ENCODE measurements around the gene ME3. TPM values are rescaled to one million over a fixed set of nuclear protein-coding genes. Genes with fewer than 3 reads are reported as not detected.
"Not testable (repeated sequence)": the region's sequence is repeated elsewhere in the genome, so short reads cannot be mapped to it uniquely, and the experiment has no call there.

Gene ME3
- total RNA-seq, 1 donor from 2014 or later = 1.3 TPM

- H3K27ac Mint-ChIP-seq = no peak overlapping the region
Measured at GRCh38 chr11:86438685-86439084, 233.7 kb downstream of the ME3 start.

GRCh38 chr11:86435711-86436110 is 236.7 kb downstream of the ME3 start:
- no peaks in the 10 kb centered on the region for H3K9me3 Mint-ChIP-seq

More at GRCh38 chr11:86438685-86439084, 233.7 kb downstream of the ME3 start:
- H3K4me3 Mint-ChIP-seq = no peak overlapping the region
- ChIA-PET CTCF (interaction anchor here (1.2 kb wide), 1 partner anchor 10 kb away, joined by 3 read pairs; no protein-coding TSS in a partner anchor), POLR2A (no interaction called here)
- intact Hi-C loops (cut with micrococcal nuclease) = no loop called here
- DNase-seq = no peak
- no peaks in the 10 kb centered on the region for H3K4me1 Mint-ChIP-seq
- H3K27me3 Mint-ChIP-seq = no peaks in the 10 kb centered on the region
- no peaks in the 10 kb centered on the region for H3K9me3 Mint-ChIP-seq
- no peaks in the 10 kb centered on the region for H3K36me3 Mint-ChIP-seq (ENCODE audit: low read depth)
- no peak for ATAC-seq (ENCODE audit: low read depth)
- no peak for TF ChIP-seq CTCF (IDR thresholded peaks at IDR 0.05)

GRCh38 chr11:86433361-86434095 is 238.9 kb downstream of the ME3 start:
- H3K4me1 Mint-ChIP-seq; H3K27ac Mint-ChIP-seq; H3K36me3 Mint-ChIP-seq (ENCODE audit: low read depth); POLR2A ChIA-PET; CTCF ChIA-PET; ATAC-seq (ENCODE audit: low read depth); H3K27me3 Mint-ChIP-seq; H3K9me3 Mint-ChIP-seq; intact Hi-C loops (cut with micrococcal nuclease); H3K4me3 Mint-ChIP-seq; DNase-seq: not testable (repeated sequence)

More at GRCh38 chr11:86435711-86436110, 236.7 kb downstream of the ME3 start:
- Mint-ChIP-seq H3K27ac (no peak overlapping the region), H3K4me3 (no peak overlapping the region), H3K4me1 (no peaks in the 10 kb centered on the region), H3K27me3 (no peaks in the 10 kb centered on the region), H3K36me3 (ENCODE audit: low read depth) (no peaks in the 10 kb centered on the region)
- no peak for ATAC-seq (ENCODE audit: low read depth)
- intact Hi-C loops (cut with micrococcal nuclease) = no loop called here
- TF ChIP-seq CTCF (IDR thresholded peaks at IDR 0.05) = no peak
- ChIA-PET CTCF (no interaction called here), POLR2A (no interaction called here)
- no peak for DNase-seq

GRCh38 chr11:86431258-86431657 is 241.2 kb downstream of the ME3 start:
- Mint-ChIP-seq H3K9me3 (peaks cover 6% of the 10 kb centered on the region), H3K36me3 (ENCODE audit: low read depth) (no peaks in the 10 kb centered on the region), H3K4me1 (no peaks in the 10 kb centered on the region), H3K4me3 (peak overlapping the region; percentile 47), H3K27me3 (peaks cover 2% of the 10 kb centered on the region), H3K27ac (no peak overlapping the region)
- intact Hi-C loops (cut with micrococcal nuclease) = no loop called here
- CTCF ChIA-PET = no interaction called here
- DNase-seq = no peak
- no peak for ATAC-seq (ENCODE audit: low read depth)
- no peak for TF ChIP-seq CTCF (IDR thresholded peaks at IDR 0.05)
- POLR2A ChIA-PET = no interaction called here

- Mint-ChIP-seq H3K36me3 (ENCODE audit: low read depth) (no peaks in the 10 kb centered on the region), H3K27me3 (peaks cover 2% of the 10 kb centered on the region), H3K9me3 (peaks cover 6% of the 10 kb centered on the region), H3K4me3 (no peak overlapping the region), H3K4me1 (no peaks in the 10 kb centered on the region), H3K27ac (no peak overlapping the region)
- ChIA-PET POLR2A (no interaction called here), CTCF (no interaction called here)
- TF ChIP-seq CTCF (IDR thresholded peaks at IDR 0.05) = no peak
- intact Hi-C loops (cut with micrococcal nuclease) = no loop called here
- ATAC-seq (ENCODE audit: low read depth) (no peak), DNase-seq (no peak)
Measured at GRCh38 chr11:86427441-86427840, 245.0 kb downstream of the ME3 start.

GRCh38 chr11:86423488-86423887 is 248.9 kb downstream of the ME3 start:
- H3K4me3 Mint-ChIP-seq; H3K27ac Mint-ChIP-seq; H3K27me3 Mint-ChIP-seq; H3K4me1 Mint-ChIP-seq; DNase-seq; H3K36me3 Mint-ChIP-seq (ENCODE audit: low read depth); POLR2A ChIA-PET; intact Hi-C loops (cut with micrococcal nuclease); CTCF ChIA-PET; ATAC-seq (ENCODE audit: low read depth); H3K9me3 Mint-ChIP-seq: not testable (repeated sequence)

Measured in activated B cell treated with CpG ODN at 0.5 μM for 24 hours (primary cell).